ENCODE data around the gene KIRREL3.

- TF ChIP-seq POLR2A (IDR thresholded peaks at IDR 0.05; ENCODE audit: low read depth, low read length): no peak
- TF ChIP-seq RFX5 (IDR thresholded peaks at IDR 0.05; ENCODE audit: low read depth, low read length): no peak
- TF ChIP-seq CTCF (conservative IDR thresholded peaks at IDR 0.05; ENCODE audit: low read depth, low read length): no peak
- no peak for TF ChIP-seq MAZ (IDR thresholded peaks at IDR 0.05; ENCODE audit: borderline replicate concordance, low read depth, low read length)
- TF ChIP-seq ELK1 (IDR thresholded peaks at IDR 0.05; ENCODE audit: borderline replicate concordance, low read depth, low read length): no peak
Measured at GRCh38 chr11:126533560-126533959, 467.0 kb downstream of the KIRREL3 start.

All from IMR-90 (cell line).